Measurements from ENCODE around the gene BIN2. TPM values are rescaled to one million over a fixed set of nuclear protein-coding genes. Genes with fewer than 3 reads are reported as not detected.
"Not testable (repeated sequence)": the region's sequence is repeated elsewhere in the genome, so short reads cannot be mapped to it uniquely, and the experiment has no call there.

BIN2 gene
- total RNA-seq, 2 donors from 2014 or later: 33.8 to 46.3 TPM

GRCh38 chr12:51326698-51327439, 2.9 kb upstream of the BIN2 start:
- H3K27ac Mint-ChIP-seq: peak overlapping the region; percentile 85 to 92
- DNase-seq (ENCODE audit: low spot score in 2 of 2) (no peak), ATAC-seq (no peak)
- H3K9me3 Mint-ChIP-seq: no peaks in the 10 kb centered on the region
- H3K36me3 Mint-ChIP-seq: peaks cover 6 to 9% of the 10 kb centered on the region in 2 donors

GRCh38 chr12:51324953-51325352, 979 bp upstream of the BIN2 start:
- ATAC-seq (no peak), DNase-seq (ENCODE audit: low spot score in 2 of 2) (no peak)
- Mint-ChIP-seq H3K9me3 (no peaks in the 10 kb centered on the region), H3K36me3 (peaks cover 10 to 18% of the 10 kb centered on the region in 2 donors), H3K27ac (peak overlapping the region; percentile 10 to 97)

GRCh38 chr12:51323317-51323960, 535 bp downstream of the BIN2 start:
- ATAC-seq (peak; percentile 57 to 62), DNase-seq (ENCODE audit: low spot score in 2 of 2) (peak; percentile 39 to 71)
- Mint-ChIP-seq H3K36me3 (peaks cover 10 to 23% of the 10 kb centered on the region in 2 donors), H3K27ac (peak overlapping the region; percentile 95 to 97), H3K9me3 (no peaks in the 10 kb centered on the region)

- peak; percentile 57 to 69 for ATAC-seq
- Mint-ChIP-seq H3K27ac (peak overlapping the region; percentile 17 to 97), H3K36me3 (peaks cover 10 to 24% of the 10 kb centered on the region in 2 donors), H3K9me3 (no peaks in the 10 kb centered on the region)
- peak in 1 of 2 donors; percentile 62 for DNase-seq (ENCODE audit: low spot score in 2 of 2)
Observed at GRCh38 chr12:51322452-51322851, 1.5 kb downstream of the BIN2 start.

- H3K36me3 Mint-ChIP-seq: peaks cover 10 to 24% of the 10 kb centered on the region in 2 donors
- ATAC-seq: no peak
- H3K27ac Mint-ChIP-seq: peak overlapping the region; percentile 44 to 97
- H3K9me3 Mint-ChIP-seq: no peaks in the 10 kb centered on the region
- DNase-seq (ENCODE audit: low spot score in 2 of 2): no peak
Observed at GRCh38 chr12:51321882-51322281, 2.1 kb downstream of the BIN2 start.

GRCh38 chr12:51320695-51321320, 3.2 kb downstream of the BIN2 start:
- ATAC-seq: no peak
- H3K27ac Mint-ChIP-seq: peak overlapping the region; percentile 27 to 97
- H3K9me3 Mint-ChIP-seq: no peaks in the 10 kb centered on the region
- DNase-seq (ENCODE audit: low spot score in 2 of 2): no peak
- H3K36me3 Mint-ChIP-seq: peaks cover 10 to 24% of the 10 kb centered on the region in 2 donors

GRCh38 chr12:51320311-51320694, 3.7 kb downstream of the BIN2 start:
- H3K27ac Mint-ChIP-seq: peak overlapping the region in 1 of 2 donors; percentile 97
- H3K36me3 Mint-ChIP-seq: peaks cover 10 to 24% of the 10 kb centered on the region in 2 donors
- ATAC-seq (no peak), DNase-seq (ENCODE audit: low spot score in 2 of 2) (no peak)
- H3K9me3 Mint-ChIP-seq: no peaks in the 10 kb centered on the region

- no peak for DNase-seq (ENCODE audit: low spot score in 2 of 2)
- peak overlapping the region; percentile 25 to 72 for H3K27ac Mint-ChIP-seq
Observed at GRCh38 chr12:51318846-51319599, 5.0 kb downstream of the BIN2 start.

GRCh38 chr12:51318057-51318806, 5.7 kb downstream of the BIN2 start:
- Mint-ChIP-seq H3K36me3 (peaks cover 9 to 24% of the 10 kb centered on the region in 2 donors), H3K27ac (peak overlapping the region in 1 of 2 donors; percentile 72)
- ATAC-seq: peak in 1 of 2 donors; percentile 38
- not testable (repeated sequence) for H3K9me3 Mint-ChIP-seq; DNase-seq (ENCODE audit: low spot score in 2 of 2)

More at GRCh38 chr12:51318846-51319599, 5.0 kb downstream of the BIN2 start:
- Mint-ChIP-seq H3K9me3 (no peaks in the 10 kb centered on the region), H3K36me3 (peaks cover 10 to 24% of the 10 kb centered on the region in 2 donors)
- peak; percentile 11 to 33 for ATAC-seq

- Mint-ChIP-seq H3K36me3 (peaks cover 14% of the 10 kb centered on the region in 2 donors), H3K27ac (peak overlapping the region in 1 of 2 donors; percentile 66), H3K9me3 (no peaks in the 10 kb centered on the region)
- no peak for DNase-seq (ENCODE audit: low spot score in 2 of 2)
- no peak for ATAC-seq
Observed at GRCh38 chr12:51311389-51311788, 12.6 kb downstream of the BIN2 start.

GRCh38 chr12:51307655-51308593, 16.1 kb downstream of the BIN2 start:
- no peak for DNase-seq (ENCODE audit: low spot score in 2 of 2)
- peaks cover 13 to 14% of the 10 kb centered on the region in 2 donors for H3K36me3 Mint-ChIP-seq
- no peak for ATAC-seq
- H3K27ac Mint-ChIP-seq: peak overlapping the region in 1 of 2 donors; percentile 3
- no peaks in the 10 kb centered on the region for H3K9me3 Mint-ChIP-seq

- DNase-seq (ENCODE audit: low spot score in 2 of 2) (no peak), ATAC-seq (no peak)
- H3K36me3 Mint-ChIP-seq: peaks cover 4 to 10% of the 10 kb centered on the region in 2 donors
- peak overlapping the region in 1 of 2 donors; percentile 74 for H3K27ac Mint-ChIP-seq
- no peaks in the 10 kb centered on the region for H3K9me3 Mint-ChIP-seq
Observed at GRCh38 chr12:51306507-51306906, 17.5 kb downstream of the BIN2 start.

GRCh38 chr12:51300768-51301167, 23.2 kb downstream of the BIN2 start:
- DNase-seq (ENCODE audit: low spot score in 2 of 2); H3K36me3 Mint-ChIP-seq; ATAC-seq; H3K9me3 Mint-ChIP-seq: not testable (repeated sequence)
- H3K27ac Mint-ChIP-seq: peak overlapping the region in 1 of 2 donors; percentile 16

- no peak overlapping the region for H3K27ac Mint-ChIP-seq
- DNase-seq (ENCODE audit: low spot score in 2 of 2) (no peak), ATAC-seq (no peak)
- H3K9me3 Mint-ChIP-seq: no peaks in the 10 kb centered on the region
- peaks cover 4 to 8% of the 10 kb centered on the region in 2 donors for H3K36me3 Mint-ChIP-seq
Observed at GRCh38 chr12:51295651-51296050, 28.3 kb downstream of the BIN2 start.

- not testable (repeated sequence) for ATAC-seq; H3K9me3 Mint-ChIP-seq; DNase-seq (ENCODE audit: low spot score in 2 of 2); H3K36me3 Mint-ChIP-seq
- peak overlapping the region in 1 of 2 donors; percentile 70 for H3K27ac Mint-ChIP-seq
Observed at GRCh38 chr12:51294097-51294496, 29.9 kb downstream of the BIN2 start.

All from activated naive CD4-positive, alpha-beta T cell treated with anti-CD3 and anti-CD28 coated beads, Interleukin-2, amount 50 U/mL, for 72 hours (primary cell).